ENCODE measurements around the gene HOXB9. TPM values are rescaled to one million over a fixed set of nuclear protein-coding genes. Genes with fewer than 3 reads are reported as not detected.

The HOXB9 gene
- total and polyA plus RNA-seq, 2 donors from 2014 or later, result 29.2 to 45.8 TPM

DNA sequence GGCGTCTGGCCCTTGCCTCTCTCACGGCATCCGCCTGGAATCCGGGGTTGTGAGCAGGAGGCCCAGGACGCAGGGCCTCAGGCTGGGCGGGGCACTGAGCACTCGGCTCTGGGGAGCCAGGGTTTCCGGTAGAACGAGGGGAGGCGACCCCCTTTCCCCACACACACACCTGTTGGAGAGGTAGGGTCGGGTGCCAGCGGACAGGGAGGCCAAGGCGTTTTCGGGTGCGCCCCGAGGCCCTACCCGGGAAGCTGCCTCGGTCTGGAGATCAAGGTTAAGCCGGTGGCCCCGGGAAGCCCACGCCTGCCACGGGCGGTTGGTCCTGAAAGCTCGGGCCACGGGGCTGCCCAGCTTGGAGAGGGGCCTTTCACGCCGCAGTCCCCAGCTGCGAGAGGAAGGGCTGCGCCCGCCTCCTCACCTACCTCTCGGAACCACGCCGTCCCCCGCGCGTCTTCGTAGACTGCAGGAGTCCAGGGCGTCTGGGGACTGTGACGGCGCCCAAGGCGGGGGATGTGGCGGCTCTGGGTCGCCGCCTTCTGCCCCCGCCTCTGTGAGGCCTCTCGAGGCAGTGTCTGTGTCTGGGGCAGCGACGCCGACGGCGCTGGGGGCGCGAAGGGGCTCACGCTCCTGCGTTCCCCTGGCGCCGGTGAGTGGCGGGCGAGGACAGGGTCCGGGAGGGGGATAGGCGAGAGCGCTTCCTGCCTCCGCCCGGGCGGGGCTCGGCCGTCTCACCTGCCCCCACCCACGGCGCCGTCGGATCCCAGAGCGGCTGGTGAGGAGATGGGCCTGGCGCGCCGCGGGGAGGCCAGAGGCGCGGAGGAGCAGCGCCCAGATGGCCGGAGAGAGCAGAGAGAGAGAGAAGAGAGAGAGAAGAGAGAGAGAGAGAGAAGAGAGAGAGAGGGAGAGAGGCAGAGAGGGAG is 20.3 kb upstream of the HOXB9 start:
- no peaks in the 10 kb centered on the region for H3K36me3 ChIP-seq (ENCODE audit: control insufficient read depth in 2 of 3, insufficient read depth in 3 of 3, low read length in 3 of 3)
- no peak overlapping the region for H3K9ac ChIP-seq (ENCODE audit: low read length in 3 of 3)
- peaks cover 31% of the 10 kb centered on the region for H3K27me3 ChIP-seq (ENCODE audit: control insufficient read depth, insufficient read depth, low read length)
- H3K9me3 ChIP-seq (ENCODE audit: control insufficient read depth in 2 of 3, insufficient read depth in 1 of 3, low read length in 3 of 3), result no peaks in the 10 kb centered on the region
- peak overlapping the region in 1 of 3 donors; percentile 62 for H3K4me3 ChIP-seq (ENCODE audit: low read length in 3 of 3)
- peak overlapping the region; percentile 32 to 52 for H3K27ac ChIP-seq (ENCODE audit: low read depth in 2 of 2, low read length in 2 of 2)
- intact Hi-C loops (cut with DNase I), result no loop called here
- TF ChIP-seq, protein P1, sequence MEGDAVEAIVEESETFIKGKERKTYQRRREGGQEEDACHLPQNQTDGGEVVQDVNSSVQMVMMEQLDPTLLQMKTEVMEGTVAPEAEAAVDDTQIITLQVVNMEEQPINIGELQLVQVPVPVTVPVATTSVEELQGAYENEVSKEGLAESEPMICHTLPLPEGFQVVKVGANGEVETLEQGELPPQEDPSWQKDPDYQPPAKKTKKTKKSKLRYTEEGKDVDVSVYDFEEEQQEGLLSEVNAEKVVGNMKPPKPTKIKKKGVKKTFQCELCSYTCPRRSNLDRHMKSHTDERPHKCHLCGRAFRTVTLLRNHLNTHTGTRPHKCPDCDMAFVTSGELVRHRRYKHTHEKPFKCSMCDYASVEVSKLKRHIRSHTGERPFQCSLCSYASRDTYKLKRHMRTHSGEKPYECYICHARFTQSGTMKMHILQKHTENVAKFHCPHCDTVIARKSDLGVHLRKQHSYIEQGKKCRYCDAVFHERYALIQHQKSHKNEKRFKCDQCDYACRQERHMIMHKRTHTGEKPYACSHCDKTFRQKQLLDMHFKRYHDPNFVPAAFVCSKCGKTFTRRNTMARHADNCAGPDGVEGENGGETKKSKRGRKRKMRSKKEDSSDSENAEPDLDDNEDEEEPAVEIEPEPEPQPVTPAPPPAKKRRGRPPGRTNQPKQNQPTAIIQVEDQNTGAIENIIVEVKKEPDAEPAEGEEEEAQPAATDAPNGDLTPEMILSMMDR (IDR thresholded peaks at IDR 0.05; ENCODE audit: borderline replicate concordance, extremely low read depth, insufficient read depth), result no peak
- DNase-seq (peak in 4 of 5 donors; percentile 88 to 91 (median 90)), FAIRE-seq (no peak)
- peaks cover 0 to 4% (median 0%) of the 10 kb centered on the region in 3 donors for H3K4me1 ChIP-seq (ENCODE audit: control insufficient read depth in 2 of 3, insufficient read depth in 2 of 3, low read depth in 1 of 3, low read length in 3 of 3)

DNA sequence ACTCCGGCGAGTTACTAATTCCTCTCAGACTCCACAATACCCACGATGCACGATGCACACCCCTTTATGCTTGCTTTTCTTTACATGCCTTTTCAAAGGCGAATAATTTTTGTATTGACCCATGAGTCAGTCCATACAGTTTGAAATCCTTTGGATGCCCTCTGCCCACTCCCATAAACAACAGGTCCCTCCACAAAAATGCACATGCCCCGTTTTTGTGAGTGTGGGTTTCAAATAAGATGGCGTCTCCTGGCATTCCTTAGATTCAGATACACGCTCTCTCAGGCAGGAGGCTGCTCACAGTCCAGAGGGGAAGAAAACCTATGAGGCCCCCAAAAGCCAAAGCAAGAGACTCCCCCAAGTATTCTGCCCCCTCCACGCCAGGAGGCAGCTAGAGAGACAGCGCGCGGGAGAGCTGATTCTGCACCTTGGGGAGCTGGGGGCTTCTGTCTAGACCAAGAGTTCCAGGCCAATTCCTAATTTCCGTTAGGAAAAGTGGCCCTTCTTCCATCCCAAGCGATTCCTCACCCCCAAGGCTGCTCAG is 19.6 kb upstream of the HOXB9 start:
- intact Hi-C loops (cut with DNase I), result no loop called here
- Histone ChIP-seq H3K27me3 (ENCODE audit: control insufficient read depth, insufficient read depth, low read length) (peaks cover 37% of the 10 kb centered on the region), H3K36me3 (ENCODE audit: control insufficient read depth in 2 of 3, insufficient read depth in 3 of 3, low read length in 3 of 3) (no peaks in the 10 kb centered on the region), H3K9ac (ENCODE audit: low read length in 3 of 3) (no peak overlapping the region), H3K27ac (ENCODE audit: low read depth in 2 of 2, low read length in 2 of 2) (peak overlapping the region in 1 of 2 donors; percentile 32), H3K4me3 (ENCODE audit: low read length in 3 of 3) (no peak overlapping the region), H3K4me1 (ENCODE audit: control insufficient read depth in 2 of 3, insufficient read depth in 2 of 3, low read depth in 1 of 3, low read length in 3 of 3) (peaks cover 0 to 4% (median 0%) of the 10 kb centered on the region in 3 donors), H3K9me3 (ENCODE audit: control insufficient read depth in 2 of 3, insufficient read depth in 1 of 3, low read length in 3 of 3) (no peaks in the 10 kb centered on the region)
- TF ChIP-seq, protein P1 (IDR thresholded peaks at IDR 0.05; ENCODE audit: borderline replicate concordance, extremely low read depth, insufficient read depth), result no peak
- FAIRE-seq, result no peak
- peak in 1 of 5 donors; percentile 34 for DNase-seq

GRCh38 chr17:48644910-48645557 is 18.9 kb upstream of the HOXB9 start:
- Histone ChIP-seq H3K27ac (ENCODE audit: low read depth in 2 of 2, low read length in 2 of 2) (no peak overlapping the region), H3K9ac (ENCODE audit: low read length in 3 of 3) (no peak overlapping the region), H3K36me3 (ENCODE audit: control insufficient read depth in 2 of 3, insufficient read depth in 3 of 3, low read length in 3 of 3) (no peaks in the 10 kb centered on the region), H3K9me3 (ENCODE audit: control insufficient read depth in 2 of 3, insufficient read depth in 1 of 3, low read length in 3 of 3) (no peaks in the 10 kb centered on the region), H3K4me3 (ENCODE audit: low read length in 3 of 3) (no peak overlapping the region), H3K27me3 (ENCODE audit: control insufficient read depth, insufficient read depth, low read length) (peaks cover 42% of the 10 kb centered on the region), H3K4me1 (ENCODE audit: control insufficient read depth in 2 of 3, insufficient read depth in 2 of 3, low read depth in 1 of 3, low read length in 3 of 3) (peaks cover 0 to 4% (median 0%) of the 10 kb centered on the region in 3 donors)
- intact Hi-C loops (cut with DNase I), result no loop called here
- DNase-seq, result peak in 1 of 5 donors; percentile 28
- TF ChIP-seq, protein P1 (IDR thresholded peaks at IDR 0.05; ENCODE audit: borderline replicate concordance, extremely low read depth, insufficient read depth), result no peak
- no peak for FAIRE-seq

Data from kidney (tissue), 14 donors.